Natural killer cell (primary cell): ENCODE data around the gene LYZL1. TPM values are rescaled to one million over a fixed set of nuclear protein-coding genes. Genes with fewer than 3 reads are reported as not detected.

ENCODE experiments used
- ATAC-seq, 3 donors: fragments of 150-1000 bp in 2 of 3; fragments of 200-7000 bp in 1 of 3; cut with Tn5 transposase; 1 replicate in 1 of 3; 2 replicates in 2 of 3; pipeline ENCODE4 v1.10.0; 2021; ENCODE audit warnings: mild to moderate bottlenecking in 2 of 3, moderate library complexity in 2 of 3
- DNase-seq, 2 donors: peaks; one replicate each; pipeline versions ENCODE4 v3.0.0 to v3.0.0-alpha.2; 2013 to 2021; ENCODE audit warnings: mixed read lengths in 1 of 2
- H3K27ac ChIP-seq: one replicate; pipeline ENCODE4 v1.5.1; 2013; ENCODE audit warnings: mild to moderate bottlenecking, low read length
- H3K27me3 ChIP-seq: one replicate; pipeline ENCODE4 v1.6.1; 2013; ENCODE audit warnings: low read length; ENCODE audit not compliant: control insufficient read depth, insufficient read depth
- H3K36me3 ChIP-seq: one replicate; pipeline ENCODE4 v1.6.1; 2013; ENCODE audit warnings: low read length; ENCODE audit not compliant: control insufficient read depth, insufficient read depth
- H3K4me1 ChIP-seq: one replicate; pipeline ENCODE4 v1.6.1; 2013; ENCODE audit warnings: low read length; ENCODE audit not compliant: control insufficient read depth, insufficient read depth
- H3K4me3 ChIP-seq: one replicate; pipeline ENCODE4 v1.5.1; 2013; ENCODE audit warnings: low read length
- H3K9me3 ChIP-seq: one replicate; pipeline ENCODE4 v1.6.1; 2013; ENCODE audit warnings: low read length; ENCODE audit not compliant: control insufficient read depth, insufficient read depth
- H3K27ac Mint-ChIP-seq, 2 donors: one replicate each; pipeline ENCODE4 v1.8.0; 2022; ENCODE audit warnings: mild to moderate bottlenecking in 2 of 2, mixed read lengths in 2 of 2, moderate library complexity in 1 of 2
- H3K27me3 Mint-ChIP-seq, 2 donors: one replicate each; pipeline ENCODE4 v1.8.0; 2022; ENCODE audit warnings: low read depth in 2 of 2, mixed read lengths in 2 of 2
- H3K36me3 Mint-ChIP-seq: one replicate; pipeline ENCODE4 v1.8.0; 2022; ENCODE audit warnings: mixed read lengths
- H3K4me1 Mint-ChIP-seq, 2 donors: one replicate each; pipeline ENCODE4 v1.8.0; 2022; ENCODE audit warnings: mixed read lengths in 2 of 2
- H3K4me3 Mint-ChIP-seq: one replicate; pipeline ENCODE4 v1.8.0; 2022; ENCODE audit warnings: mild to moderate bottlenecking, moderate library complexity, mixed read lengths
- H3K9me3 Mint-ChIP-seq, 2 donors: one replicate each; pipeline ENCODE4 v1.8.0; 2022; ENCODE audit warnings: mixed read lengths in 2 of 2
- CTCF ChIP-seq: fragments of 200-600 bp; IDR thresholded peaks from one replicate; pipeline ENCODE4 v1.8.0; 2022; ENCODE audit warnings: antibody characterized with exemption
- WGBS: methylation state at CpG from one replicate; pipeline ENCODE4 v1.1.7; 2013; ENCODE audit warnings: missing lambda C conversion rate; ENCODE audit not compliant: insufficient coverage; 5-methylcytosine and 5-hydroxymethylcytosine counted together
- intact Hi-C: fragments of 100-400 bp; cut with micrococcal nuclease; formaldehyde crosslinking; loops from one replicate; pipeline ENCODE4 v1.14.2; 2022
- total RNA-seq, 4 donors: library from RNA; stranded (reverse); fragments of 120-200 nt in 1 of 4; gene quantifications; one replicate each; pipeline versions ENCODE4 v1.2.3 to v1.2.4, GENCODE V29; 2013 to 2022

LYZL1 gene
- total RNA-seq, 3 donors from 2014 or later (not counting 1 experiment from before 2014, with no cell fraction given), result not detected

- Histone ChIP-seq H3K9me3 (no peaks in the 10 kb centered on the region), H3K27me3 (no peaks in the 10 kb centered on the region), H3K4me1 (no peaks in the 10 kb centered on the region), H3K27ac (no peak overlapping the region), H3K4me3 (no peak overlapping the region), H3K36me3 (no peaks in the 10 kb centered on the region)
- H3K27me3 Mint-ChIP-seq, result peaks cover 13 to 22% of the 10 kb centered on the region in 2 donors
- intact Hi-C loops, result no loop called here
- DNase-seq (no peak), ATAC-seq (no peak)
- no peak for TF ChIP-seq CTCF
- no peak overlapping the region for H3K4me3 Mint-ChIP-seq
- H3K4me1 Mint-ChIP-seq, result no peaks in the 10 kb centered on the region
- 73% methylated on average over 6 of the region's 9 CpGs for WGBS
- no peak overlapping the region for H3K27ac Mint-ChIP-seq
- no peaks in the 10 kb centered on the region for H3K9me3 Mint-ChIP-seq
- H3K36me3 Mint-ChIP-seq, result no peaks in the 10 kb centered on the region
Measured at GRCh38 chr10:29346296-29347001, 57.6 kb downstream of the LYZL1 start.

- Mint-ChIP-seq H3K36me3 (no peaks in the 10 kb centered on the region), H3K4me1 (no peaks in the 10 kb centered on the region), H3K27ac (no peak overlapping the region), H3K4me3 (no peak overlapping the region), H3K9me3 (no peaks in the 10 kb centered on the region), H3K27me3 (peaks cover 10% of the 10 kb centered on the region in 2 donors)
- H3K36me3 ChIP-seq, result no peaks in the 10 kb centered on the region
- DNase-seq (no peak), ATAC-seq (no peak)
- H3K9me3 ChIP-seq, result no peaks in the 10 kb centered on the region
- no peaks in the 10 kb centered on the region for H3K27me3 ChIP-seq
- no peak overlapping the region for H3K4me3 ChIP-seq
- TF ChIP-seq CTCF, result no peak
- intact Hi-C loops, result no loop called here
- H3K4me1 ChIP-seq, result no peaks in the 10 kb centered on the region
- H3K27ac ChIP-seq, result no peak overlapping the region
- WGBS, result 93% methylated on average over 5 of the region's 5 CpGs
Measured at GRCh38 chr10:29348836-29349235, 60.0 kb downstream of the LYZL1 start.

GRCh38 chr10:29353305-29353704 lies 64.4 kb downstream of the LYZL1 start:
- no peak for TF ChIP-seq CTCF
- H3K27me3 ChIP-seq, result no peaks in the 10 kb centered on the region
- intact Hi-C loops, result no loop called here
- Mint-ChIP-seq H3K27me3 (peaks cover 8 to 10% of the 10 kb centered on the region in 2 donors), H3K27ac (no peak overlapping the region), H3K9me3 (no peaks in the 10 kb centered on the region), H3K4me3 (no peak overlapping the region), H3K36me3 (no peaks in the 10 kb centered on the region), H3K4me1 (no peaks in the 10 kb centered on the region)
- H3K4me3 ChIP-seq, result no peak overlapping the region
- ATAC-seq, result no peak
- no peak for DNase-seq
- WGBS, result 88% methylated on average over 2 of the region's 3 CpGs
- no peaks in the 10 kb centered on the region for H3K9me3 ChIP-seq
- H3K4me1 ChIP-seq, result no peaks in the 10 kb centered on the region
- no peaks in the 10 kb centered on the region for H3K36me3 ChIP-seq
- no peak overlapping the region for H3K27ac ChIP-seq
